Endodermal cell (in vitro differentiated cells): ENCODE results near the gene GXYLT2. TPM values are rescaled to one million over a fixed set of nuclear protein-coding genes. Genes with fewer than 3 reads are reported as not detected.

ENCODE experiments used
- DNase-seq: peaks from one replicate; pipeline ENCODE4 v3.0.0-alpha.2; 2017
- H3K27ac ChIP-seq: 2 replicates; pipeline ENCODE4 v1.5.1; 2013; ENCODE audit warnings: mild to moderate bottlenecking, low read depth, low read length, moderate library complexity
- H3K27me3 ChIP-seq: 2 replicates; pipeline ENCODE4 v1.6.1; 2013; ENCODE audit warnings: mild to moderate bottlenecking, low read length, moderate library complexity; ENCODE audit not compliant: insufficient read depth, control insufficient read depth, poor library complexity, severe bottlenecking
- H3K36me3 ChIP-seq: 2 replicates; pipeline ENCODE4 v1.7.0; 2013; ENCODE audit warnings: mild to moderate bottlenecking, low read length, moderate library complexity; ENCODE audit not compliant: control insufficient read depth, insufficient read depth
- H3K4me1 ChIP-seq: one replicate; pipeline ENCODE4 v1.7.0; 2013; ENCODE audit warnings: low read length; ENCODE audit not compliant: control insufficient read depth, insufficient read depth
- H3K4me3 ChIP-seq: 2 replicates; pipeline ENCODE4 v1.5.1; 2013; ENCODE audit warnings: mild to moderate bottlenecking, low read length, moderate library complexity
- H3K9ac ChIP-seq: 2 replicates; pipeline ENCODE4 v1.6.1; 2013; ENCODE audit warnings: mild to moderate bottlenecking, low read length, moderate library complexity; ENCODE audit not compliant: poor library complexity, severe bottlenecking; ENCODE audit errors: extremely low read depth
- H3K9me3 ChIP-seq: 2 replicates; pipeline ENCODE4 v1.6.1; 2013; ENCODE audit warnings: mild to moderate bottlenecking, low read length, moderate library complexity; ENCODE audit not compliant: control insufficient read depth
- H3K27ac Mint-ChIP-seq: 2 replicates; pipeline ENCODE4 v1.8.0; 2020; ENCODE audit warnings: mixed read lengths
- H3K27me3 Mint-ChIP-seq: 2 replicates; pipeline ENCODE4 v1.8.0; 2021; ENCODE audit warnings: mild to moderate bottlenecking, mixed read lengths; ENCODE audit not compliant: insufficient read depth
- H3K36me3 Mint-ChIP-seq: 2 replicates; pipeline ENCODE4 v1.8.0; 2020; ENCODE audit warnings: low read depth, mixed read lengths
- H3K4me1 Mint-ChIP-seq: 2 replicates; pipeline ENCODE4 v1.8.0; 2020; ENCODE audit warnings: mixed read lengths
- H3K4me3 Mint-ChIP-seq: 2 replicates; pipeline ENCODE4 v1.8.0; 2020; ENCODE audit warnings: mild to moderate bottlenecking, moderate library complexity, mixed read lengths
- H3K9me3 Mint-ChIP-seq: 2 replicates; pipeline ENCODE4 v1.8.0; 2020; ENCODE audit warnings: mild to moderate bottlenecking, mixed read lengths
- CTCF ChIP-seq: fragments of 200-600 bp; sonication (generic); conservative IDR thresholded peaks from 2 replicates; pipeline ENCODE4 v1.5.0; 2021; ENCODE audit warnings: antibody characterized with exemption, mild to moderate bottlenecking
- WGBS, 2 experiments: methylation state at CpG; one replicate each; pipeline versions ENCODE4 v1.1.5 to v1.1.7; 2013; ENCODE audit warnings: missing lambda C conversion rate in 2 of 2, mixed read lengths in 1 of 2; ENCODE audit not compliant: insufficient coverage in 1 of 2, insufficient read length in 1 of 2; 5-methylcytosine and 5-hydroxymethylcytosine counted together
- total RNA-seq, 2 donors: library from RNA; stranded (reverse); fragmentation: NEBNext Ultra II Directional in 1 of 2; extraction: Animal tissue kit (Norgen Biotek cat#: 25700) in 1 of 2; gene quantifications; 2 replicates in 1 of 2; 3 replicates in 1 of 2; pipeline ENCODE4 v1.2.1, GENCODE V29; 2021

GXYLT2 gene
- total RNA-seq, 2 donors from 2014 or later = 7.0 to 14.3 TPM

- Histone ChIP-seq H3K36me3 (peaks cover 62% of the 10 kb centered on the region), H3K4me1 (no peaks in the 10 kb centered on the region), H3K9ac (no peak overlapping the region), H3K27me3 (no peaks in the 10 kb centered on the region), H3K9me3 (no peaks in the 10 kb centered on the region), H3K4me3 (no peak overlapping the region), H3K27ac (no peak overlapping the region)
- Mint-ChIP-seq H3K27ac (no peak overlapping the region), H3K27me3 (no peaks in the 10 kb centered on the region), H3K36me3 (peaks cover 65% of the 10 kb centered on the region), H3K4me3 (no peak overlapping the region), H3K9me3 (no peaks in the 10 kb centered on the region), H3K4me1 (peaks cover 20% of the 10 kb centered on the region)
- no peak for TF ChIP-seq CTCF
- no peak for DNase-seq
- 94 to 97% methylated on average over 4 to 6 of the region's 6 CpGs for WGBS, 2 experiments
Observed at GRCh38 chr3:73010158-73010557, 122.3 kb downstream of the GXYLT2 start.

- Histone ChIP-seq H3K4me1 (no peaks in the 10 kb centered on the region), H3K4me3 (no peak overlapping the region), H3K9me3 (no peaks in the 10 kb centered on the region), H3K9ac (no peak overlapping the region), H3K27ac (no peak overlapping the region), H3K36me3 (peaks cover 34% of the 10 kb centered on the region), H3K27me3 (no peaks in the 10 kb centered on the region)
- WGBS, 2 experiments = 97 to 98% methylated on average over 3 to 4 of the region's 4 CpGs
- no peak overlapping the region for H3K4me3 Mint-ChIP-seq
- H3K27me3 Mint-ChIP-seq = no peaks in the 10 kb centered on the region
- no peak for DNase-seq
- H3K36me3 Mint-ChIP-seq = peaks cover 28% of the 10 kb centered on the region
- no peak overlapping the region for H3K27ac Mint-ChIP-seq
- H3K9me3 Mint-ChIP-seq = no peaks in the 10 kb centered on the region
- peaks cover 20% of the 10 kb centered on the region for H3K4me1 Mint-ChIP-seq
- TF ChIP-seq CTCF = no peak
Observed at GRCh38 chr3:73018298-73018697, 130.5 kb downstream of the GXYLT2 start.

- Mint-ChIP-seq H3K36me3 (peaks cover 28% of the 10 kb centered on the region), H3K27ac (no peak overlapping the region), H3K4me3 (no peak overlapping the region), H3K27me3 (no peaks in the 10 kb centered on the region), H3K9me3 (no peaks in the 10 kb centered on the region), H3K4me1 (peaks cover 21% of the 10 kb centered on the region)
- TF ChIP-seq CTCF = no peak
- Histone ChIP-seq H3K9ac (no peak overlapping the region), H3K4me1 (no peaks in the 10 kb centered on the region), H3K36me3 (peaks cover 34% of the 10 kb centered on the region), H3K9me3 (no peaks in the 10 kb centered on the region), H3K27me3 (no peaks in the 10 kb centered on the region), H3K4me3 (no peak overlapping the region), H3K27ac (no peak overlapping the region)
- 75 to 91% methylated on average over 1 to 5 of the region's 5 CpGs for WGBS, 2 experiments
- DNase-seq = no peak
Observed at GRCh38 chr3:73018790-73019441, 131.1 kb downstream of the GXYLT2 start.
